ENCODE data around the gene DXO.
"Not testable (repeated sequence)": the region's sequence is repeated elsewhere in the genome, so short reads cannot be mapped to it uniquely, and the experiment has no call there.

The DXO gene

DNA sequence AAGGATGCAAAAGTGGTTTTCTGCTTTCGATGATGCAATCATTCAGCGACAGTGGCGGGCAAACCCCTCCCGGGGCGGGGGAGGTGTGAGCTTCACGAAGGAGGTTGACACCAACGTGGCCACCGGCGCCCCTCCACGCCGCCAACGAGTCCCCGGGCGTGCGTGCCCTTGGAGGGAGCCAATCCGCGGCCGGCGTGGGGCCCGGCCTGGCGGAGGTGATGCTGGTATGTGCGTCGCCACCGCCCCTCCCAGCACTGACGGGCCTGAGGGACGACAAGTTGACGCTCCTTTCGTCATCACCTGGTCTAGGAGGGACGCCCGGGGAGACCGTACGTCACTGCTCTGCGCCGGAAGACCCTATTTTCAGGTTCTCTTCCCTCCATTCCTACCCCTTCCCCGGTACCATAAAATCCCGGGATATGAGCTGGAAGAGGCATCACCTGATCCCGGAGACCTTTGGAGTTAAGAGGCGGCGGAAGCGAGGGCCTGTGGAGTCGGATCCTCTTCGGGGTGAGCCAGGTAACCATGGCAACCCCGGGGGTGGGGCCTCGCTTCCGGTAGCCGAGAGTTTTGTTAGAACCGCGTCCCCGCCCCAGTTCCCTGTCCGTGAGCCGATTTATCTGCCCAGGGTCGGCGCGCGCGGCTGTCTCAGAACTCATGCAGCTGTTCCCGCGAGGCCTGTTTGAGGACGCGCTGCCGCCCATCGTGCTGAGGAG is at the start of gene DXO:
Gene DXO (minus strand): TSS at position 146 of the 716 bp plus-strand sequence. CDS start 463 bp downstream, outside the sequence.
- H3K9me3 Mint-ChIP-seq: no peaks in the 10 kb centered on the region
- no peaks in the 10 kb centered on the region for H3K27me3 Mint-ChIP-seq
- ATAC-seq: peak; percentile 97
- peak; percentile 99 to 100 for DNase-seq
- H3K4me3 Mint-ChIP-seq: peak within 1 kb of the TSS; percentile 78 to 87
- peak within 1 kb of the TSS; percentile 100 for H3K27ac Mint-ChIP-seq
- peaks cover 55% of the 10 kb centered on the region for H3K4me1 Mint-ChIP-seq

GRCh38 chr6:32014547-32014946 is 42.6 kb upstream of the DXO start, which contains the start of gene C4B:
TSS of gene C4B (plus strand) at chr6:32014795. CDS start at chr6:32014846, 51 bp downstream.
- not testable (repeated sequence) for H3K9me3 Mint-ChIP-seq, H3K4me3 Mint-ChIP-seq, DNase-seq, H3K27ac Mint-ChIP-seq, H3K4me1 Mint-ChIP-seq, H3K27me3 Mint-ChIP-seq, ATAC-seq

GRCh38 chr6:32013738-32014137 is 41.8 kb upstream of the DXO start:
- H3K27me3 Mint-ChIP-seq, H3K4me3 Mint-ChIP-seq, H3K27ac Mint-ChIP-seq, DNase-seq, ATAC-seq, H3K9me3 Mint-ChIP-seq, H3K4me1 Mint-ChIP-seq: not testable (repeated sequence)

- ATAC-seq, H3K4me1 Mint-ChIP-seq, DNase-seq, H3K27me3 Mint-ChIP-seq, H3K27ac Mint-ChIP-seq, H3K9me3 Mint-ChIP-seq, H3K4me3 Mint-ChIP-seq: not testable (repeated sequence)
Measured at GRCh38 chr6:32012941-32013617, 41.1 kb upstream of the DXO start.

- DNase-seq, H3K27ac Mint-ChIP-seq, H3K27me3 Mint-ChIP-seq, H3K4me3 Mint-ChIP-seq, ATAC-seq, H3K9me3 Mint-ChIP-seq, H3K4me1 Mint-ChIP-seq: not testable (repeated sequence)
Measured at GRCh38 chr6:32010856-32011530, 39.1 kb upstream of the DXO start.

- H3K4me3 Mint-ChIP-seq, H3K4me1 Mint-ChIP-seq, DNase-seq, H3K27ac Mint-ChIP-seq, H3K9me3 Mint-ChIP-seq, H3K27me3 Mint-ChIP-seq, ATAC-seq: not testable (repeated sequence)
Measured at GRCh38 chr6:32009537-32009936, 37.6 kb upstream of the DXO start.

DNA sequence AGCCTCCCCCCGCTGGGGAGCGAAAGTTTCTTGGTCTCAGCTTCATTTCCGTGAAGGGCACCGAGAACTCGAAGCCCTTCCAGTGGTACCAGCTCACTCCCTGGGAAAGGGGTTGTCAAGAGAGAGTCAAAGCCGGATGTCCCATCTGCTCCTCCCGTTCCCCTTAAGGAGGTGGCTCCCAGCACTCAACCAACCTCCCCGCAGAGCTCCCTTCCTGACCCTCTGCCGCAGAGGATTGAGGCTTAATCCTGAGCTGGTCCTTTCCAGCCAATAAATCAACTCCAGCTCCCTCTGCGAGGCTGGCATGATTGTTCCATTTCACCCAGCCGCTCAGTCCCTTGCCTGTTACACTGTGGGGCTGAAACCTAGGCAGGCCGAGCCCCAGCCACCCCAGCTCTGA is 36.7 kb upstream of the DXO start:
- H3K27ac Mint-ChIP-seq, DNase-seq, H3K4me3 Mint-ChIP-seq, H3K27me3 Mint-ChIP-seq, H3K9me3 Mint-ChIP-seq, ATAC-seq: not testable (repeated sequence)
- peaks cover 11% of the 10 kb centered on the region for H3K4me1 Mint-ChIP-seq

DNA sequence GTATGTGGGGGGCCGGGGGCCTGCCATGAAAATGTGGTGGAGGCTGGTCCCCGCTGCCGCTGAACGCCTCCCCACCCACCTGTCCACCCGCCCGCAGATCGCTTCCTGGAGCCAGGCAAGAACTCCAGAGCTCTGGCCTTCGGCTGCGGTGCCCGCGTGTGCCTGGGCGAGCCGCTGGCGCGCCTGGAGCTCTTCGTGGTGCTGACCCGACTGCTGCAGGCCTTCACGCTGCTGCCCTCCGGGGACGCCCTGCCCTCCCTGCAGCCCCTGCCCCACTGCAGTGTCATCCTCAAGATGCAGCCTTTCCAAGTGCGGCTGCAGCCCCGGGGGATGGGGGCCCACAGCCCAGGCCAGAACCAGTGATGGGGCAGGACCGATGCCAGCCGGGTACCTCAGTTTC is 36.1 kb upstream of the DXO start:
- H3K4me3 Mint-ChIP-seq, H3K9me3 Mint-ChIP-seq, ATAC-seq, H3K27ac Mint-ChIP-seq, H3K27me3 Mint-ChIP-seq, DNase-seq: not testable (repeated sequence)
- H3K4me1 Mint-ChIP-seq: peaks cover 11% of the 10 kb centered on the region

DNA sequence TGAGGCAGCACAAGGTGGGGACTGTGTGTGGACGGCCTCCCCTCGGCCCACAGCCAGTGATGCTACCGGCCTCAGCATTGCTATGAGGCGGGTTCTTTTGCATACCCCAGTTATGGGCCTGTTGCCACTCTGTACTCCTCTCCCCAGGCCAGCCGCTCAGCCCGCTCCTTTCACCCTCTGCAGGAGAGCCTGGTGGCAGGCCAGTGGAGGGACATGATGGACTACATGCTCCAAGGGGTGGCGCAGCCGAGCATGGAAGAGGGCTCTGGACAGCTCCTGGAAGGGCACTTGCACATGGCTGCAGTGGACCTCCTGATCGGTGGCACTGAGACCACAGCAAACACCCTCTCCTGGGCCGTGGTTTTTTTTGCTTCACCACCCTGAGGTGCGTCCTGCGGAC is 35.1 kb upstream of the DXO start:
- H3K4me3 Mint-ChIP-seq, H3K27me3 Mint-ChIP-seq, DNase-seq, ATAC-seq, H3K27ac Mint-ChIP-seq, H3K9me3 Mint-ChIP-seq: not testable (repeated sequence)
- H3K4me1 Mint-ChIP-seq: peaks cover 11% of the 10 kb centered on the region

GRCh38 chr6:32005991-32006529 is 34.1 kb upstream of the DXO start:
- H3K4me1 Mint-ChIP-seq: peaks cover 11% of the 10 kb centered on the region
- H3K27me3 Mint-ChIP-seq, ATAC-seq, H3K9me3 Mint-ChIP-seq, H3K4me3 Mint-ChIP-seq, DNase-seq, H3K27ac Mint-ChIP-seq: not testable (repeated sequence)

GRCh38 chr6:32005538-32005880 is 33.6 kb upstream of the DXO start:
- not testable (repeated sequence) for H3K9me3 Mint-ChIP-seq, H3K4me3 Mint-ChIP-seq, H3K27ac Mint-ChIP-seq, H3K27me3 Mint-ChIP-seq, DNase-seq, ATAC-seq
- H3K4me1 Mint-ChIP-seq: peaks cover 11% of the 10 kb centered on the region

DNA sequence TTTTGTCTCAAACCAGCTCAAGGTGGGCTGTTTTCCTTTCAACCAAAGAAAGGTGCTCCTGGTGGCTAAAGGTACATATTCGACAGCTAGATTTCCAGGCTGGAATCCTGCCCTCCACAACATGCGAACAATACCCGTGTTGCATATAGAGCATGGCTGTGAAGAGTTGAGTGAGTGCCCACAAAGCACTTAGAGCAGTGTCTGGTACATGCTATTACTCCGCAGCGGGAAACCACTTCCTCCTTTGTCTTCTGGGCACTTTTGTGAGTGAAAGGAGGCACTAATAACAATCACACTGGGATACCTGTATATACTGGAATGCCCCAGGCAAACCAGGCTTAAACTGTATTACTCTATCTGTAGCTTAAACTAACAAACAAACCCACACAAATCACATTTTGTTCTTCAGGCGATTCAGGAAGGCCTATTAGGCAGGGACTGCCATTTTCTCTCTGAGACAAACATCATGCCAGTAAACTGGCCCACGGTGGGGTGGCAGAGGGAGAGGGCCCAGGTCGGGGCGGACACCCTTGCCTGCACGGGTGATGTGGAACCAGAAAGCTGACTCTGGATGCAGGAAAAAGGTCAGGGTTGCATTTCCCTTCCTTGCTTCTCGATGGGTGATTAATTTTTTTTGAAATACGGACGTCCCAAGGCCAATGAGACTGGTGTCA is 33.1 kb upstream of the DXO start:
- not testable (repeated sequence) for H3K27me3 Mint-ChIP-seq, H3K9me3 Mint-ChIP-seq, DNase-seq, H3K4me3 Mint-ChIP-seq
- H3K27ac Mint-ChIP-seq: peak overlapping the region in 1 of 2 donors; percentile 33
- H3K4me1 Mint-ChIP-seq: peaks cover 11% of the 10 kb centered on the region
- ATAC-seq: peak; percentile 87

DNA sequence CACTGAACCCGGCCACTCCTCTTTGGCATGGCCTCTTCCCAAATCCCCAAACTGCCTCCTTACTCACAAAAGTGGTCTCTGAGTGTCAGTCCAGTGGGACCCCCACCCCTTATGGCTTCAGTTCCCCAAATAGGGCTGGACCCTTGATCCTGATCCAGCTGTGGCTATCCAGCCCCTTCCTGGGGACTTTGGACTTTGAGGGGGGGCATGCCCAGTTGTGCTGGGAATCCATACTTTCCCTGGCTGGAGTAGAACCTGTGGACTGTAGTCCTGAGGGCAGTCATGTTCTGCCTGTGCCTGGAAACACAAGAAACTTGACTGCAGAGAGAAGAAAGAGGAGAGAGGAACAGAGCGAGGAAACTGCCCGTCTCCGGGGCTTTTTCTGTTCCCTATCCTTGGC is 32.5 kb upstream of the DXO start:
- ATAC-seq, H3K9me3 Mint-ChIP-seq, H3K4me3 Mint-ChIP-seq, H3K27me3 Mint-ChIP-seq, H3K27ac Mint-ChIP-seq, DNase-seq: not testable (repeated sequence)
- peaks cover 11% of the 10 kb centered on the region for H3K4me1 Mint-ChIP-seq

DNA sequence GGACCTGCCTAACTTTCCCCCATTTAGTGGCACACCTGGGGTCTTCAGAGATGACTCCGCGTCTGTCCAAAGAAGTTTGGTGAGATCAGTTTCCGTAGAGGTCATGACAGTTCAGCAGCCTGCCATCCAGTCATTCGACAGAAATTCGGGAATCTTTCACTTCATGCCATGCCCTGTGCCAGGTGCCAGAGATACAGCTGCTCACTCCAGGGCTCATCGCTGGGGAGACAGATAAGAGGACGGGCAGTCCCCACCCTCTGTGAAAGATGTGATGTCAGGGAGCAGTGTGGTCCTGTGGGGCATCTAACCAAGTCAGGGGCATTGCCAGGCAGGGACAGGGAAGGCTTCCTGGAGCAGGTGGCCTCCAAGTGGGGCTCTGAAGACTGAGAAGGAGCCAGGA is 31.4 kb upstream of the DXO start:
- H3K9me3 Mint-ChIP-seq, DNase-seq, H3K27me3 Mint-ChIP-seq, H3K4me3 Mint-ChIP-seq, ATAC-seq, H3K27ac Mint-ChIP-seq: not testable (repeated sequence)
- peaks cover 11% of the 10 kb centered on the region for H3K4me1 Mint-ChIP-seq

- DNase-seq, H3K9me3 Mint-ChIP-seq, H3K4me3 Mint-ChIP-seq, H3K27ac Mint-ChIP-seq, H3K27me3 Mint-ChIP-seq, ATAC-seq: not testable (repeated sequence)
- peaks cover 11% of the 10 kb centered on the region for H3K4me1 Mint-ChIP-seq
Measured at GRCh38 chr6:32002546-32003268, 30.8 kb upstream of the DXO start.
